MCF 10A (cell line): ENCODE measurements around the gene SLC22A5. TPM values are rescaled to one million over a fixed set of nuclear protein-coding genes. Genes with fewer than 3 reads are reported as not detected.

Experiments
- BruUV-seq: library from RNA; stranded (reverse); fragments of 400-500 nt; replicated peaks from 2 replicates; lab custom pipeline; 2021; lab: Mats Ljungman, UMichigan
- CTCF ChIA-PET: fragments of 300-600 bp; sonication (Branson Sonifier 250); formaldehyde crosslinking; extraction: SDS; loops from one replicate; lab custom pipeline; 2021; ENCODE audit warnings: antibody characterized with exemption, inconsistent platforms; lab: Yijun Ruan, JAX
- POLR2A ChIA-PET: fragments of 300-600, 350-650 bp; sonication (Branson Sonifier 250); formaldehyde crosslinking; extraction: SDS; loops from one replicate; lab custom pipeline; 2020; ENCODE audit warnings: antibody characterized with exemption, inconsistent platforms; lab: Yijun Ruan, JAX
- DNase-seq: peaks from one replicate; pipeline ENCODE4 v3.0.0-alpha.2; 2018; ENCODE audit not compliant: unreplicated experiment
- H3K27ac Mint-ChIP-seq: one replicate; pipeline ENCODE4 v1.8.0; 2022; ENCODE audit warnings: mild to moderate bottlenecking, low read depth, mixed read lengths; ENCODE audit not compliant: unreplicated experiment
- H3K27me3 Mint-ChIP-seq: one replicate; pipeline ENCODE4 v1.8.0; 2022; ENCODE audit warnings: mixed read lengths; ENCODE audit not compliant: insufficient read depth, unreplicated experiment
- H3K36me3 Mint-ChIP-seq: one replicate; pipeline ENCODE4 v1.8.0; 2022; ENCODE audit warnings: mild to moderate bottlenecking, moderate library complexity, mixed read lengths; ENCODE audit not compliant: insufficient read depth, unreplicated experiment
- H3K4me1 Mint-ChIP-seq: one replicate; pipeline ENCODE4 v1.8.0; 2022; ENCODE audit warnings: mixed read lengths; ENCODE audit not compliant: insufficient read depth, unreplicated experiment
- H3K4me3 Mint-ChIP-seq: one replicate; pipeline ENCODE4 v1.8.0; 2022; ENCODE audit warnings: mild to moderate bottlenecking, moderate library complexity, mixed read lengths; ENCODE audit not compliant: unreplicated experiment
- H3K9me3 Mint-ChIP-seq: one replicate; pipeline ENCODE4 v1.8.0; 2022; ENCODE audit warnings: mixed read lengths; ENCODE audit not compliant: unreplicated experiment
- intact Hi-C: fragments of 100-400 bp; cut with micrococcal nuclease; formaldehyde crosslinking; loops from 2 replicates; pipeline ENCODE4 v1.14.1; 2022
- total RNA-seq: library from RNA; stranded (reverse); gene quantifications from 2 replicates; pipeline ENCODE4 v1.2.3, GENCODE V29; 2022
- TF ChIP-seq, protein P1 (sequence below): fragments of 200-600 bp; IDR thresholded peaks from one replicate; pipeline ENCODE4 v1.8.0; 2022; ENCODE audit warnings: antibody characterized with exemption, mild to moderate bottlenecking; ENCODE audit not compliant: unreplicated experiment

Gene SLC22A5
- total RNA-seq, 1 experiment from 2014 or later = 167 TPM

DNA sequence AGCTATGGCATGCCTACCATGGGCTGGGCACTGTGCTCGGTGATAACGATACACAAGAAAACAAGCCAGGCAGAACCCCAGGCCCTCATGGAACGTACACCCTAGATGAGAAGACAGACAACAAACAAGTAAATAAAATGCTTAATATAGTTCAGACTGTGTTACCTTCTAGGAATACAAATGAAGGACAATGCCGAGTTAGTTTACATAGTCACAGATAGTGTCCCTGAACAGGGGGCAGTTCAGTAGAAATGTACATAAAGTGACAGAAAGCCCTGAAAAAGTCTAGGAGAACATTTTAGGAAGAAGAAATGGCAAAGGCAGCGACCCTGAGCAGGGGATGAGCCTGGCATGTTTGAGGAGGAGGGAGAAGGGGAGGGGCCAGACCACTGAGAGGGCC is 21.7 kb downstream of the SLC22A5 start:
- no peak overlapping the region for H3K27ac Mint-ChIP-seq
- H3K27me3 Mint-ChIP-seq = no peaks in the 10 kb centered on the region
- CTCF ChIA-PET = interaction anchor here (6.3 to 9.4 kb wide), 2 partner anchors 20 to 105 kb away, joined by 58 to 359 read pairs; partner anchors contain the start of gene IRF1

DNA sequence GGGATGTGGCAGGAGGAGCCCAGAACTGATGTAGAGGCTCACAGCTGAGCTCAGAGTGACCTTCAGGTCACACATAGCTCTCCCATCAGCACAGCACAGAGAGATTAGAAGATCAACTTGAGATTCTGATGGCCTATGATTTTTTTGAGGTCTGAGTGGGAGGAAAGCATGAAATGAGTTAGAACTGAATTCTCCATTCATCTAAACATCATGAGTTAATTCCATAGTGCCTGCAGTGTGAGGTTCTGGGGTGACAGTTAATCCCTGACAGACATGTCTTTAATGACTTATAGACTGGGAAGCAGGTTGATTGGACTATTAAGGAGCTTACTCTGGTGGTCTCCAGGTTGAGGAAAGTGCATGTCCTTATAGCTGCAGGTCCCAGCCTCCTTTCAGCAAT is 22.4 kb downstream of the SLC22A5 start:
- CTCF ChIA-PET = interaction anchor here (0.7 to 9.4 kb wide), 5 partner anchors 15 to 211 kb away, joined by 4 to 359 read pairs (median 6); partner anchors contain the start of gene IRF1

More for the DNA sequence above, 21.7 kb downstream of the SLC22A5 start:
- Mint-ChIP-seq H3K4me3 (no peak overlapping the region), H3K9me3 (no peaks in the 10 kb centered on the region), H3K4me1 (peaks cover 49% of the 10 kb centered on the region), H3K36me3 (peaks cover 96% of the 10 kb centered on the region)
- POLR2A ChIA-PET = interaction anchor here (0.6 to 6.5 kb wide), 11 partner anchors 9 to 813 kb away, joined by 3 to 124 read pairs (median 4); partner anchors contain the start of genes RAD50 and SLC22A5
- TF ChIP-seq, protein P1, sequence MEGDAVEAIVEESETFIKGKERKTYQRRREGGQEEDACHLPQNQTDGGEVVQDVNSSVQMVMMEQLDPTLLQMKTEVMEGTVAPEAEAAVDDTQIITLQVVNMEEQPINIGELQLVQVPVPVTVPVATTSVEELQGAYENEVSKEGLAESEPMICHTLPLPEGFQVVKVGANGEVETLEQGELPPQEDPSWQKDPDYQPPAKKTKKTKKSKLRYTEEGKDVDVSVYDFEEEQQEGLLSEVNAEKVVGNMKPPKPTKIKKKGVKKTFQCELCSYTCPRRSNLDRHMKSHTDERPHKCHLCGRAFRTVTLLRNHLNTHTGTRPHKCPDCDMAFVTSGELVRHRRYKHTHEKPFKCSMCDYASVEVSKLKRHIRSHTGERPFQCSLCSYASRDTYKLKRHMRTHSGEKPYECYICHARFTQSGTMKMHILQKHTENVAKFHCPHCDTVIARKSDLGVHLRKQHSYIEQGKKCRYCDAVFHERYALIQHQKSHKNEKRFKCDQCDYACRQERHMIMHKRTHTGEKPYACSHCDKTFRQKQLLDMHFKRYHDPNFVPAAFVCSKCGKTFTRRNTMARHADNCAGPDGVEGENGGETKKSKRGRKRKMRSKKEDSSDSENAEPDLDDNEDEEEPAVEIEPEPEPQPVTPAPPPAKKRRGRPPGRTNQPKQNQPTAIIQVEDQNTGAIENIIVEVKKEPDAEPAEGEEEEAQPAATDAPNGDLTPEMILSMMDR = no peak
- DNase-seq = no peak
- BruUV-seq = no TSS peak
- intact Hi-C loops = no loop called here

DNA sequence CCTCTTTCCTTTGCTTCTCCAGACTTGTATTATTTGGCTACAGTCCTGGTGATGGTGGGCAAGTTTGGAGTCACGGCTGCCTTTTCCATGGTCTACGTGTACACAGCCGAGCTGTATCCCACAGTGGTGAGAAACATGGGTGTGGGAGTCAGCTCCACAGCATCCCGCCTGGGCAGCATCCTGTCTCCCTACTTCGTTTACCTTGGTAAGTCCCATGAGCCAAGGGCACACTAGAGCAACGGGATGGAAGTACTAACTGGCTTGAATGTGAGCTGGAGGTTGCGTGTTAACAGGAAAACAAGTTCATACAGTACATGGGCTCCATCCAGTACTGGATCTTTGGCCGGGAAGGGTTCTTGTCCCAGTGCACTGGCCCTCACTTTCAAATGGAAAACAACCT is 22.9 kb downstream of the SLC22A5 start:
- ChIA-PET POLR2A (interaction anchor here (0.6 to 1.4 kb wide), 3 partner anchors 23 to 103 kb away, joined by 3 to 4 read pairs (median 3); partner anchors contain the start of gene IRF1), CTCF (interaction anchor here (0.6 to 9.4 kb wide), 5 partner anchors 14 to 212 kb away, joined by 3 to 359 read pairs (median 6); partner anchors contain the start of gene IRF1)
- no TSS peak for BruUV-seq

More for the DNA sequence above, 22.4 kb downstream of the SLC22A5 start:
- POLR2A ChIA-PET = interaction anchor here (0.9 to 1.4 kb wide), 3 partner anchors 13 to 104 kb away, joined by 3 to 4 read pairs (median 3); no protein-coding TSS in a partner anchor
- Mint-ChIP-seq H3K9me3 (no peaks in the 10 kb centered on the region), H3K4me1 (peaks cover 43% of the 10 kb centered on the region), H3K36me3 (peaks cover 96% of the 10 kb centered on the region), H3K4me3 (no peak overlapping the region), H3K27me3 (no peaks in the 10 kb centered on the region), H3K27ac (no peak overlapping the region)
- TF ChIP-seq, protein P1 = no peak
- no TSS peak for BruUV-seq
- DNase-seq = no peak
- intact Hi-C loops = no loop called here

More for the DNA sequence above, 22.9 kb downstream of the SLC22A5 start:
- H3K4me3 Mint-ChIP-seq = no peak overlapping the region
- H3K27me3 Mint-ChIP-seq = no peaks in the 10 kb centered on the region
- no peak overlapping the region for H3K27ac Mint-ChIP-seq
- peaks cover 95% of the 10 kb centered on the region for H3K36me3 Mint-ChIP-seq
- no peak for DNase-seq
- intact Hi-C loops = no loop called here
- peaks cover 38% of the 10 kb centered on the region for H3K4me1 Mint-ChIP-seq
- H3K9me3 Mint-ChIP-seq = no peaks in the 10 kb centered on the region
- TF ChIP-seq, protein P1 = no peak
